Stimulated activated CD4-positive, alpha-beta T cell treated with anti-CD3 and anti-CD28 coated beads, Interleukin-12 subunit alpha, Interleukin-12 subunit beta, amount 100 ng/mL, for 4 hours (primary cell): ENCODE results near the gene SAA4.
A peak's percentile ranks its signal among the peaks of the same experiment; 100 is the strongest.
"Not testable (repeated sequence)": the region's sequence is repeated elsewhere in the genome, so short reads cannot be mapped to it uniquely, and the experiment has no call there.

Experiments
- DNase-seq: peaks from one replicate; pipeline ENCODE4 v3.0.0-alpha.2; 2020

Gene SAA4

GRCh38 chr11:18246379-18247190 lies 10.0 kb upstream of the SAA4 start:
- DNase-seq = not testable (repeated sequence)

GRCh38 chr11:18245396-18245795 lies 8.8 kb upstream of the SAA4 start:
- DNase-seq = no peak

GRCh38 chr11:18243783-18244362 lies 7.3 kb upstream of the SAA4 start:
- peak; percentile 25 for DNase-seq

- no peak for DNase-seq
Measured at GRCh38 chr11:18239655-18240054, 3.1 kb upstream of the SAA4 start.

- no peak for DNase-seq
Measured at GRCh38 chr11:18235394-18236334, 938 bp downstream of the SAA4 start.

GRCh38 chr11:18233912-18234311 lies 2.7 kb downstream of the SAA4 start:
- DNase-seq = no peak

- DNase-seq = no peak
Measured at GRCh38 chr11:18230859-18231258, 5.7 kb downstream of the SAA4 start.

- no peak for DNase-seq
Measured at GRCh38 chr11:18229501-18229900, 7.1 kb downstream of the SAA4 start.

- DNase-seq = no peak
Measured at GRCh38 chr11:18225913-18226312, 10.7 kb downstream of the SAA4 start.

- no peak for DNase-seq
Measured at GRCh38 chr11:18223591-18224387, 12.8 kb downstream of the SAA4 start.

- no peak for DNase-seq
Measured at GRCh38 chr11:18222814-18223421, 13.7 kb downstream of the SAA4 start.

- DNase-seq = no peak
Measured at GRCh38 chr11:18221274-18221876, 15.2 kb downstream of the SAA4 start.

- DNase-seq = no peak
Measured at GRCh38 chr11:18209058-18209457, 27.5 kb downstream of the SAA4 start.

- no peak for DNase-seq
Measured at GRCh38 chr11:18204771-18205170, 31.8 kb downstream of the SAA4 start.

GRCh38 chr11:18204220-18204619 lies 32.4 kb downstream of the SAA4 start:
- DNase-seq = no peak

- no peak for DNase-seq
Measured at GRCh38 chr11:18203723-18204122, 32.9 kb downstream of the SAA4 start.

GRCh38 chr11:18197738-18198137 lies 38.9 kb downstream of the SAA4 start:
- not testable (repeated sequence) for DNase-seq

GRCh38 chr11:18196532-18196931 lies 40.1 kb downstream of the SAA4 start:
- no peak for DNase-seq

GRCh38 chr11:18193010-18193409 lies 43.6 kb downstream of the SAA4 start:
- DNase-seq = no peak

GRCh38 chr11:18191376-18191775 lies 45.2 kb downstream of the SAA4 start:
- DNase-seq = no peak

- not testable (repeated sequence) for DNase-seq
Measured at GRCh38 chr11:18189476-18190245, 46.9 kb downstream of the SAA4 start.
